ENCODE data around the gene CRCP.

DNA sequence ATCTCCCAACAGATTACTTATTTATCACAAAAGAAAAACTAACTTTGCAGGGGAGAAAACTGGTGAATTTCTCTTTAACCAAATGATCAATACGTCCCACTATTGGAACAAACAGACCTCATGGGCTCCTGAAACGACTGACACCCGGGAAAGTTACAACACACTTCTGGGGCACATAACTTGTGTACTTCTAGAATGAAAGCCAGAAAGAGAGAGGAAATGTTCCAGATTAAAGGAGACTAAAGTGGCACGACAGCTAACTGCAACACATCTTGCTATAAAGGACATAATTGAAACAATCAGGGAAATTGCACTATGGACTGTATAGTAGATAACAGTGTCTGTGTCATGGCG is 75.8 kb downstream of the CRCP start:
- TF ChIP-seq, protein P1, sequence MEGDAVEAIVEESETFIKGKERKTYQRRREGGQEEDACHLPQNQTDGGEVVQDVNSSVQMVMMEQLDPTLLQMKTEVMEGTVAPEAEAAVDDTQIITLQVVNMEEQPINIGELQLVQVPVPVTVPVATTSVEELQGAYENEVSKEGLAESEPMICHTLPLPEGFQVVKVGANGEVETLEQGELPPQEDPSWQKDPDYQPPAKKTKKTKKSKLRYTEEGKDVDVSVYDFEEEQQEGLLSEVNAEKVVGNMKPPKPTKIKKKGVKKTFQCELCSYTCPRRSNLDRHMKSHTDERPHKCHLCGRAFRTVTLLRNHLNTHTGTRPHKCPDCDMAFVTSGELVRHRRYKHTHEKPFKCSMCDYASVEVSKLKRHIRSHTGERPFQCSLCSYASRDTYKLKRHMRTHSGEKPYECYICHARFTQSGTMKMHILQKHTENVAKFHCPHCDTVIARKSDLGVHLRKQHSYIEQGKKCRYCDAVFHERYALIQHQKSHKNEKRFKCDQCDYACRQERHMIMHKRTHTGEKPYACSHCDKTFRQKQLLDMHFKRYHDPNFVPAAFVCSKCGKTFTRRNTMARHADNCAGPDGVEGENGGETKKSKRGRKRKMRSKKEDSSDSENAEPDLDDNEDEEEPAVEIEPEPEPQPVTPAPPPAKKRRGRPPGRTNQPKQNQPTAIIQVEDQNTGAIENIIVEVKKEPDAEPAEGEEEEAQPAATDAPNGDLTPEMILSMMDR (IDR thresholded peaks at IDR 0.05), result no peak
- TF ChIP-seq POLR2A (IDR thresholded peaks at IDR 0.05), result no peak
